Activated CD8-positive, alpha-beta memory T cell treated with anti-CD3 and anti-CD28 coated beads for 24 hours (primary cell): ENCODE results near the gene IKZF3.
"Not testable (repeated sequence)": the region's sequence is repeated elsewhere in the genome, so short reads cannot be mapped to it uniquely, and the experiment has no call there.

Experiments
- DNase-seq: peaks from one replicate; pipeline ENCODE4 v3.0.0-alpha.2; 2020

The IKZF3 gene

GRCh38 chr17:39711071-39711470 lies 153.0 kb downstream of the IKZF3 start:
- not testable (repeated sequence) for DNase-seq

GRCh38 chr17:39709998-39710964 lies 153.8 kb downstream of the IKZF3 start:
- DNase-seq, result no peak

DNA sequence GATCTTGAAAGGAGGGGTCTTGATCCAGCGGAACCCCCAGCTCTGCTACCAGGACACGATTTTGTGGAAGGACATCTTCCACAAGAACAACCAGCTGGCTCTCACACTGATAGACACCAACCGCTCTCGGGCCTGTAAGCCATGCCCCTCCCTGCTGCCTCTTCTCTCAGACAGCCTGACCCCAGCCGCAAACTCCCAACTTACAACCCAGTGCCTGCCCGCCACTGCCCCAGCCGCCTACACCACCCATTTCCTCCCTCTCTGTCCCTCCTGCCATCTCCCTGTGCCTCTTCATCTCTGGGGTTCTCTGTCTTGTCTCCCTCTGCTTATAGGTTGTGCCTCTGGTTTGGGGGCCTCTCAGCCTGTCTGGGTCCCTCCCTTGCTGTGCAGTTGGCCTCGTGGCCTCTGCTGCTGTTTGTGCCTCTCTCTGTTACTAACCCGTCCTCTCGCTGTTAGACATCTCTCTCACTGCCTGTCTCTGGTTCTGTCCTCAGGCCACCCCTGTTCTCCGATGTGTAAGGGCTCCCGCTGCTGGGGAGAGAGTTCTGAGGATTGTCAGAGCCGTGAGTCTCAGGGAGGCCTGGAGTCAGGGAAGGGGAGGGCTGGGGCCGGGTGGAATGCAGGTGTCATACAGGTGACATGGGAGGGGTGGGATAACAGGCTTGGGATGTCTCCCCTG lies 154.7 kb downstream of the IKZF3 start:
- no peak for DNase-seq
